ENCODE measurements around the gene FLAD1.

FLAD1 gene

DNA sequence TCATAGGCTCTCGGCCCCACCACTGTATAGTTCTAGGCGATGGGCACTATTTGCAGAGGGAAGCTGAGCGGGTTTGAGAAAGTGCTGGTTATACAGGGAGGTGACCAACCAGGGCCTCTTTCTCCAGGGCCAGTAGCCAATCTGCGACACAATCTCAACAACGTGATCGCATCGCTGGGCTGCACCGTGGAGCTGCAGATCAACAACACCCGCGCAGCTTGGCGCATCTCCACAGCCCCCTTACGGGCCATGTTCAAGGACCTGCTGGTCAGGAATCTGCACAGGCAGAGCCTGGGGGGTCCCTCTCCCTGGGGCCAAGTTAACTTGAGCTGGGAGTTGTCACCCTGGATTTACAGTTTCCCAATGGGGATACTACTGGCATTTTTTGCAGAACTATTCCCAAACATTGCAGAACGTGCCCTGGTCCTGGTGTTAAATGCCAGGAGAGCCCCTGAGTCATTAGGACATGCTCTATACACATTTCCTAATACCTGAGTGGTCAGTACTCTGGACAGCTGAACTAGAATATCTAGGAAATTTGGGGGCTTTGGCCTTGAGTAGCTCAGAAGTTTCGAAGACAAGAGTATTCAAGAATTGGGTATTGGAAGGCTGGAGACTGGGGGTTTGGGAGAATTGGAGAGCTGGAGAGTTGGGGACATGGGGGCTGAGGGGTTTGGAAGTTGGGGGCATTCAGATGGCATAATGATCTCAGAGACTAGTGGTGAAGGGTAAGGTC lies 57.4 kb downstream of the FLAD1 start:
- DNase-seq: no peak
